ENCODE measurements around the gene CSK. TPM values are rescaled to one million over a fixed set of nuclear protein-coding genes. Genes with fewer than 3 reads are reported as not detected.

CSK gene
- total RNA-seq, 1 donor from 2014 or later, result 557 TPM

- intact Hi-C loops (cut with micrococcal nuclease), result loop anchor here (1.0 to 2.0 kb wide), 2 partner anchors 17 to 169 kb away; partner anchors contain the start of genes SCAMP5 and ULK3
- ATAC-seq (ENCODE audit: low read depth) (no peak), DNase-seq (no peak)
- Mint-ChIP-seq H3K4me1 (peaks cover 18% of the 10 kb centered on the region), H3K27me3 (peaks cover 21% of the 10 kb centered on the region), H3K36me3 (ENCODE audit: low read depth) (no peaks in the 10 kb centered on the region), H3K27ac (no peak overlapping the region), H3K9me3 (no peaks in the 10 kb centered on the region), H3K4me3 (no peak overlapping the region)
- ChIA-PET CTCF (interaction anchor here (1.9 kb wide), 1 partner anchor 75 kb away, joined by 6 read pairs; no protein-coding TSS in a partner anchor), POLR2A (interaction anchor here (0.5 to 0.9 kb wide), 2 partner anchors 38 to 113 kb away, joined by 3 read pairs; no protein-coding TSS in a partner anchor)
- TF ChIP-seq CTCF (IDR thresholded peaks at IDR 0.05), result no peak
Observed at GRCh38 chr15:74825866-74826265, 44.0 kb downstream of the CSK start.

- Mint-ChIP-seq H3K36me3 (ENCODE audit: low read depth) (no peaks in the 10 kb centered on the region), H3K27me3 (peaks cover 21% of the 10 kb centered on the region), H3K4me1 (peaks cover 13% of the 10 kb centered on the region), H3K9me3 (no peaks in the 10 kb centered on the region), H3K4me3 (no peak within 1 kb of the TSS), H3K27ac (no peak within 1 kb of the TSS)
- CTCF ChIA-PET, result interaction anchor here (1.9 kb wide), 1 partner anchor 75 kb away, joined by 6 read pairs; no protein-coding TSS in a partner anchor
- no peak for TF ChIP-seq CTCF (IDR thresholded peaks at IDR 0.05)
- peak; percentile 43 for DNase-seq
- ATAC-seq (ENCODE audit: low read depth), result peak; percentile 49
- POLR2A ChIA-PET, result interaction anchor here (0.5 to 0.9 kb wide), 2 partner anchors 12 to 113 kb away, joined by 3 read pairs; no protein-coding TSS in a partner anchor
- intact Hi-C loops (cut with micrococcal nuclease), result loop anchor here (1.0 to 2.0 kb wide), 2 partner anchors 16 to 169 kb away; partner anchors contain the start of genes SCAMP5 and ULK3
Observed at GRCh38 chr15:74826364-74826819, 44.5 kb downstream of the CSK start, which contains the start of gene CPLX3. Gene CPLX3, plus strand, starts transcription at chr15:74826627. Its CDS starts 77 bp downstream, at chr15:74826704.

DNA sequence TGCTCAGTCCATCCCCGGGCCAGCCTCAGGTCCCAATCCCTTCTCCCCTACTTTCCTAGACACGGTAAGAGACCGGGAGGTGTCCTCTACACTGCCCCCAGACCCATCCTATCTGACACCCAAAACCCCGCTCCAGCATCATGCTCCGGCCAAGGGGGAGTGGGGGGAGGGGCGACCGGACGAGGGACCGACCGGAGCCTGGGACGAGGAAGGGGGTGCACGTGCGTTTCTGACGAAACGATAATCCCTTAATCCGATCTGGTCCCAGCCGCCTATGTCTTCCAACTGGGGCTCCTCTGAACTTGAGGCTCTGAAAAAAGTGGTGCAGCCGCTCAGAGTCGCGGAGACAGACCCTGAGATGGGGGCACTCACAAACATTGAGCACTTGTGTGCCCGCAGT, 45.0 kb downstream of the CSK start:
- no peak overlapping the region for H3K4me3 Mint-ChIP-seq
- intact Hi-C loops (cut with micrococcal nuclease), result loop anchor here (1.0 to 2.0 kb wide), 2 partner anchors 16 to 168 kb away; partner anchors contain the start of genes SCAMP5 and ULK3
- POLR2A ChIA-PET, result interaction anchor here (0.9 kb wide), 1 partner anchor 12 kb away, joined by 3 read pairs; no protein-coding TSS in a partner anchor

DNA sequence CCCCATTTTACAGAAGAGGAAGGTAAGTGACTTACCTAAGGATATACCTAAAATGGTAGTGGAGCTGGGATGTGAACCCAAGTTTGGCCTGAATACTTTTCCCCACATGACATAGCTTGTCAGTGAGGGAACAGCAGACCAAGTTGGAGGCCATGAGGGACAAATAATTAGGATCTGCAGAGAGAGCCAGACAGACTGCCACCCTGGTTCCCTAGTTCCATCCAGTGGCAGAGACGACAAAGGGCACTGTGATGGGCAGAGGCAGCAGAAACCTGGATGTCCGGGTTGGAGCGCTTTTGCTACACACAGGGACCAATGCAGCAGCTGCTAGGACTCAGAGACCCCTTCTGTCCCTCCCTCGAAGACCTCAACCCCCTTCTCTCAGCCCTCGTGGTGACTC, 45.7 kb downstream of the CSK start:
- DNase-seq (no peak), ATAC-seq (ENCODE audit: low read depth) (no peak)
- H3K4me1 Mint-ChIP-seq, result peaks cover under 1% of the 10 kb centered on the region
- H3K36me3 Mint-ChIP-seq (ENCODE audit: low read depth), result no peaks in the 10 kb centered on the region
- ChIA-PET CTCF (interaction anchor here (0.6 to 1.9 kb wide), 4 partner anchors 10 to 74 kb away, joined by 3 to 6 read pairs (median 4); no protein-coding TSS in a partner anchor), POLR2A (interaction anchor here (0.8 kb wide), 1 partner anchor 46 kb away, joined by 3 read pairs; the partner anchor contains the start of gene CSK)
- H3K9me3 Mint-ChIP-seq, result no peaks in the 10 kb centered on the region
- H3K27me3 Mint-ChIP-seq, result peaks cover 21% of the 10 kb centered on the region
- intact Hi-C loops (cut with micrococcal nuclease), result loop anchor here (2.0 kb wide), 1 partner anchor 15 kb away; the partner anchor contains the start of gene ULK3
- no peak overlapping the region for H3K27ac Mint-ChIP-seq
- TF ChIP-seq CTCF (IDR thresholded peaks at IDR 0.05), result no peak
- no peak overlapping the region for H3K4me3 Mint-ChIP-seq

More for the DNA sequence above, 45.0 kb downstream of the CSK start:
- H3K9me3 Mint-ChIP-seq, result no peaks in the 10 kb centered on the region
- H3K36me3 Mint-ChIP-seq (ENCODE audit: low read depth), result no peaks in the 10 kb centered on the region
- peaks cover 21% of the 10 kb centered on the region for H3K27me3 Mint-ChIP-seq
- peaks cover 8% of the 10 kb centered on the region for H3K4me1 Mint-ChIP-seq
- DNase-seq (no peak), ATAC-seq (ENCODE audit: low read depth) (no peak)
- no peak for TF ChIP-seq CTCF (IDR thresholded peaks at IDR 0.05)
- CTCF ChIA-PET, result interaction anchor here (0.6 to 1.9 kb wide), 4 partner anchors 11 to 74 kb away, joined by 3 to 6 read pairs (median 4); no protein-coding TSS in a partner anchor
- no peak overlapping the region for H3K27ac Mint-ChIP-seq

DNA sequence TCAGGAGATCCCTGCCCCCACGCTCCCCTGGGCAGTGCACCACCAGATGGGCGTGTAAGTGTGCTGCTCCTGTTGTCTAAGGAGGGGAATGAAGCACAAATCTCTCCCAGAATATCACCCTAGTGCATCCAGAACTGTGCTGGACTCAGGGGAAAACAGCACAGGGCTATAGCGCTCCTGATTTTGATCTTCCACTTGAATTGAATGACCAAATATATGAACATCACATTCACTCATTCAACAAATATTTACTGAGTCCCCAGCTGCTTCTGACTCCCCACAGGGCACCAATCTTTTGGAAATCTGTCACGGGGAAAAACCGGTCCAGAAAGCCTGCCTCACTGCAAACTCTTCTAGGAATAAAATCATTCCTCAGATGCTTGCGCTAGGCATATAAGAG, 47.0 kb downstream of the CSK start:
- CTCF ChIA-PET, result interaction anchor here (0.5 to 0.6 kb wide), 2 partner anchors 46 to 58 kb away, joined by 3 read pairs; no protein-coding TSS in a partner anchor
- Mint-ChIP-seq H3K9me3 (no peaks in the 10 kb centered on the region), H3K27ac (no peak overlapping the region), H3K4me1 (peaks cover 7% of the 10 kb centered on the region), H3K27me3 (peaks cover 21% of the 10 kb centered on the region), H3K4me3 (no peak overlapping the region), H3K36me3 (ENCODE audit: low read depth) (no peaks in the 10 kb centered on the region)
- ATAC-seq (ENCODE audit: low read depth), result no peak
- intact Hi-C loops (cut with micrococcal nuclease), result no loop called here
- POLR2A ChIA-PET, result interaction anchor here (0.7 kb wide), 1 partner anchor 51 kb away, joined by 6 read pairs; no protein-coding TSS in a partner anchor
- no peak for DNase-seq
- TF ChIP-seq CTCF (IDR thresholded peaks at IDR 0.05), result no peak
